Measurements from ENCODE around the gene BBS7. TPM values are rescaled to one million over a fixed set of nuclear protein-coding genes. Genes with fewer than 3 reads are reported as not detected.

Gene BBS7
- total and polyA plus RNA-seq, 10 of the 15 experiments (the other 5 are each of a cell fraction or from before 2014, with no cell fraction given) = 5.2 to 15.2 (median 9.0) TPM

DNA sequence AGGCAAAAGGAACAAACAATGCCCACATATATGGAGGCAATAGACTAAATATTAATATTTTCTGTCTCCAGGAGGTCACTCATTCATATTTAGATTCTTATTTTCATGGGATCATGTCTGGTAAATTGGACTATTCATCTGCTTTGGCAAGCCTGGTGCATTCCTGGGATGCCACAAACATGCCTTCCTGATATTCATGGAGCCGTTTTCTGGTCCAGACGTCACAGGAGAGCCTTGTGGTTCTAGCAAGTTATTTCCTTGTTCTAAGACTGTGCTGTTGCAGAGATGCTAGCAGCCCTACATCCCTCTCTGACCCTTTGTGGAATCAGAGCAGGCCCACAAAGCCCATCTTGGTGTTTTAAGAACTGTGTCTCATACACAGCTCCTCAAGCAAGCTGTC is 85.3 kb downstream of the BBS7 start (continued):
- no peak for TF ChIP-seq NR2F1 (conservative IDR thresholded peaks at IDR 0.05)
- TF ChIP-seq PML (IDR thresholded peaks at IDR 0.05; ENCODE audit: low read length) = no peak

DNA sequence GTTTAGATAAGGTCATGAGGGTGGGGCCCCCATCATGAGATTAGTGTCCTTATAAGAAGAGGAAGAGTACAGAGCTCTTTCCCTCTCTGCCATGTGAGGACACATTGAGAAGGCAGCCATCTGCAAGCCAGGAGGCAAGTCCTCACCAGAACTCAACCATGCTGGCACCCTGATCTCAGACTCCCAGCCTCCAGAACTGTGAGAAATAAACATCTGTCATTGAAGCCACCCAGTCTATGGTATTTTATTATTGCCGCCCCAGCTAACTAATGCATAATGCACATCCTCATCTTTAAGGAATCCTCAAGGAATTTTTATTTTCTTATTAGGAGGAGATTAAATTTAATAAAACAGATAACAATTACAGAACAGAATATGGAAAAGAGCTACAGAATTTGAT is 85.9 kb downstream of the BBS7 start:
- no peaks in the 10 kb centered on the region for H3K79me2 ChIP-seq (ENCODE audit: control insufficient read depth, insufficient read depth, low read length)
- H4K20me1 ChIP-seq (ENCODE audit: control insufficient read depth, insufficient read depth) = no peaks in the 10 kb centered on the region
- no TSS peak for BruUV-seq (replicated peaks)
- DNase-seq (ENCODE audit: low read depth, low spot score) = no peak
- TF ChIP-seq MTA2 (IDR thresholded peaks at IDR 0.05; ENCODE audit: low read depth) = no peak
- no peak for TF ChIP-seq MYB (IDR thresholded peaks at IDR 0.05; ENCODE audit: borderline replicate concordance, low read depth, low read length)
- TF ChIP-seq, protein P1, sequence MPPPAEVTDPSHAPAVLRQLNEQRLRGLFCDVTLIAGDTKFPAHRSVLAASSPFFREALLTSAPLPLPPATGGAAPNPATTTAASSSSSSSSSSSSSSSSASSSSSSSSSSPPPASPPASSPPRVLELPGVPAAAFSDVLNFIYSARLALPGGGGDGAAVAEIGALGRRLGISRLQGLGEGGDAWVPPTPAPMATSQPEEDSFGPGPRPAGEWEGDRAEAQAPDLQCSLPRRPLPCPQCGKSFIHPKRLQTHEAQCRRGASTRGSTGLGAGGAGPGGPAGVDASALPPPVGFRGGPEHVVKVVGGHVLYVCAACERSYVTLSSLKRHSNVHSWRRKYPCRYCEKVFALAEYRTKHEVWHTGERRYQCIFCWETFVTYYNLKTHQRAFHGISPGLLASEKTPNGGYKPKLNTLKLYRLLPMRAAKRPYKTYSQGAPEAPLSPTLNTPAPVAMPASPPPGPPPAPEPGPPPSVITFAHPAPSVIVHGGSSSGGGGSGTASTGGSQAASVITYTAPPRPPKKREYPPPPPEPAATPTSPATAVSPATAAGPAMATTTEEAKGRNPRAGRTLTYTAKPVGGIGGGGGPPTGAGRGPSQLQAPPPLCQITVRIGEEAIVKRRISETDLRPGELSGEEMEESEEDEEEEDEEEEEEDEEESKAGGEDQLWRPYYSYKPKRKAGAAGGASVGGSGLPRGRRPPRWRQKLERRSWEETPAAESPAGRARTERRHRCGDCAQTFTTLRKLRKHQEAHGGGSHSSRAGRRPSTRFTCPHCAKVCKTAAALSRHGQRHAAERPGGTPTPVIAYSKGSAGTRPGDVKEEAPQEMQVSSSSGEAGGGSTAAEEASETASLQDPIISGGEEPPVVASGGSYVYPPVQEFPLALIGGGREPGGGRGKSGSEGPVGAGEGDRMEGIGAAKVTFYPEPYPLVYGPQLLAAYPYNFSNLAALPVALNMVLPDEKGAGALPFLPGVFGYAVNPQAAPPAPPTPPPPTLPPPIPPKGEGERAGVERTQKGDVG (CRISPR knock-in tag; IDR thresholded peaks at IDR 0.05) = no peak
- no peak for TF ChIP-seq SP1 (IDR thresholded peaks at IDR 0.05; ENCODE audit: low read depth, low read length)
- TF ChIP-seq, protein P2, sequence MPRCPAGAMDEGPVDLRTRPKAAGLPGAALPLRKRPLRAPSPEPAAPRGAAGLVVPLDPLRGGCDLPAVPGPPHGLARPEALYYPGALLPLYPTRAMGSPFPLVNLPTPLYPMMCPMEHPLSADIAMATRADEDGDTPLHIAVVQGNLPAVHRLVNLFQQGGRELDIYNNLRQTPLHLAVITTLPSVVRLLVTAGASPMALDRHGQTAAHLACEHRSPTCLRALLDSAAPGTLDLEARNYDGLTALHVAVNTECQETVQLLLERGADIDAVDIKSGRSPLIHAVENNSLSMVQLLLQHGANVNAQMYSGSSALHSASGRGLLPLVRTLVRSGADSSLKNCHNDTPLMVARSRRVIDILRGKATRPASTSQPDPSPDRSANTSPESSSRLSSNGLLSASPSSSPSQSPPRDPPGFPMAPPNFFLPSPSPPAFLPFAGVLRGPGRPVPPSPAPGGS (IDR thresholded peaks at IDR 0.05; ENCODE audit: borderline replicate concordance, insufficient read depth, low read depth, low read length, poor library complexity, severe bottlenecking) = no peak
- TF ChIP-seq, protein P3, sequence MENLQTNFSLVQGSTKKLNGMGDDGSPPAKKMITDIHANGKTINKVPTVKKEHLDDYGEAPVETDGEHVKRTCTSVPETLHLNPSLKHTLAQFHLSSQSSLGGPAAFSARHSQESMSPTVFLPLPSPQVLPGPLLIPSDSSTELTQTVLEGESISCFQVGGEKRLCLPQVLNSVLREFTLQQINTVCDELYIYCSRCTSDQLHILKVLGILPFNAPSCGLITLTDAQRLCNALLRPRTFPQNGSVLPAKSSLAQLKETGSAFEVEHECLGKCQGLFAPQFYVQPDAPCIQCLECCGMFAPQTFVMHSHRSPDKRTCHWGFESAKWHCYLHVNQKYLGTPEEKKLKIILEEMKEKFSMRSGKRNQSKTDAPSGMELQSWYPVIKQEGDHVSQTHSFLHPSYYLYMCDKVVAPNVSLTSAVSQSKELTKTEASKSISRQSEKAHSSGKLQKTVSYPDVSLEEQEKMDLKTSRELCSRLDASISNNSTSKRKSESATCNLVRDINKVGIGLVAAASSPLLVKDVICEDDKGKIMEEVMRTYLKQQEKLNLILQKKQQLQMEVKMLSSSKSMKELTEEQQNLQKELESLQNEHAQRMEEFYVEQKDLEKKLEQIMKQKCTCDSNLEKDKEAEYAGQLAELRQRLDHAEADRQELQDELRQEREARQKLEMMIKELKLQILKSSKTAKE (IDR thresholded peaks at IDR 0.05; ENCODE audit: low read depth, poor library complexity, severe bottlenecking) = no peak
- TF ChIP-seq, protein P4, sequence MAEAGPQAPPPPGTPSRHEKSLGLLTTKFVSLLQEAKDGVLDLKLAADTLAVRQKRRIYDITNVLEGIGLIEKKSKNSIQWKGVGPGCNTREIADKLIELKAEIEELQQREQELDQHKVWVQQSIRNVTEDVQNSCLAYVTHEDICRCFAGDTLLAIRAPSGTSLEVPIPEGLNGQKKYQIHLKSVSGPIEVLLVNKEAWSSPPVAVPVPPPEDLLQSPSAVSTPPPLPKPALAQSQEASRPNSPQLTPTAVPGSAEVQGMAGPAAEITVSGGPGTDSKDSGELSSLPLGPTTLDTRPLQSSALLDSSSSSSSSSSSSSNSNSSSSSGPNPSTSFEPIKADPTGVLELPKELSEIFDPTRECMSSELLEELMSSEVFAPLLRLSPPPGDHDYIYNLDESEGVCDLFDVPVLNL (IDR thresholded peaks at IDR 0.05; ENCODE audit: low read depth, low read length) = no peak
- TF ChIP-seq ATF7 (IDR thresholded peaks at IDR 0.05; ENCODE audit: low read depth) = no peak
- TF ChIP-seq IKZF2 (IDR thresholded peaks at IDR 0.05) = no peak
- no peak for TF ChIP-seq EZH2 (IDR thresholded peaks at IDR 0.05; ENCODE audit: borderline replicate concordance, control insufficient read depth, low read depth, low read length)
- TF ChIP-seq SPI1 (IDR thresholded peaks at IDR 0.05; ENCODE audit: borderline replicate concordance, insufficient read depth, low read depth, low read length) = no peak
- no peak for TF ChIP-seq TCF7 (IDR thresholded peaks at IDR 0.05; ENCODE audit: borderline replicate concordance)
- TF ChIP-seq TBL1XR1 (IDR thresholded peaks at IDR 0.05; ENCODE audit: low read depth, low read length) = no peak
- no peak for TF ChIP-seq NFYA (IDR thresholded peaks at IDR 0.05; ENCODE audit: borderline replicate concordance, low read depth, low read length)
- peaks cover 16% of the 10 kb centered on the region for H3K4me1 ChIP-seq (ENCODE audit: control insufficient read depth, insufficient read depth, low read length)
- no peak overlapping the region for H2AFZ ChIP-seq (ENCODE audit: control insufficient read depth, low read depth, low read length)
- ChIA-PET SMC1A (ENCODE audit: uncharacterized antibody, unreplicated experiment) (interaction anchor here (0.5 to 1.8 kb wide), 2 partner anchors 12 to 35 kb away, joined by 3 to 5 read pairs; no protein-coding TSS in a partner anchor), CTCF (no interaction called here), RAD21 (ENCODE audit: unreplicated experiment) (no interaction called here), POLR2A (no interaction called here)
- FAIRE-seq = no peak
- intact Hi-C loops (cut with micrococcal nuclease; ENCODE audit: unreplicated experiment) (no loop called here), in situ Hi-C loops (cut with MboI) (no loop called here)
- H3K4me2 ChIP-seq (ENCODE audit: control insufficient read depth, insufficient read depth) = no peak overlapping the region
- 100% methylated on average over 1 of the region's 1 CpG for WGBS (ENCODE audit: insufficient coverage, insufficient replicate concordance, low lambda C conversion rate, missing lambda C conversion rate)
- no peaks in the 10 kb centered on the region for H3K36me3 ChIP-seq (ENCODE audit: control insufficient read depth in 2 of 2, insufficient read depth in 2 of 2, low read length in 1 of 2)
- H3K9ac ChIP-seq (ENCODE audit: control insufficient read depth, insufficient read depth, low read length) = no peak overlapping the region
- H3K27ac ChIP-seq (ENCODE audit: control insufficient read depth, insufficient read depth) = no peak overlapping the region
- no peaks in the 10 kb centered on the region for H3K27me3 ChIP-seq (replicated peaks in 1 of 2; ENCODE audit: control insufficient read depth in 2 of 2, insufficient read depth in 2 of 2, low read length in 1 of 2)
- no peak for ATAC-seq
- H3K9me3 ChIP-seq (replicated peaks; ENCODE audit: control insufficient read depth, insufficient read depth, low read length) = no peaks in the 10 kb centered on the region; the same call in 2 of the 3 replicates
- no peak overlapping the region for H3K4me3 ChIP-seq
